GM12874 (cell line): ENCODE measurements around the gene SMC3.

Source experiments
- CTCF ChIP-seq: IDR thresholded peaks from 2 replicates; pipeline ENCODE4 v1.5.1; 2011; ENCODE audit warnings: low read depth, mild to moderate bottlenecking, control low read depth, low read length, moderate library complexity; ENCODE audit not compliant: insufficient read depth

The SMC3 gene

DNA sequence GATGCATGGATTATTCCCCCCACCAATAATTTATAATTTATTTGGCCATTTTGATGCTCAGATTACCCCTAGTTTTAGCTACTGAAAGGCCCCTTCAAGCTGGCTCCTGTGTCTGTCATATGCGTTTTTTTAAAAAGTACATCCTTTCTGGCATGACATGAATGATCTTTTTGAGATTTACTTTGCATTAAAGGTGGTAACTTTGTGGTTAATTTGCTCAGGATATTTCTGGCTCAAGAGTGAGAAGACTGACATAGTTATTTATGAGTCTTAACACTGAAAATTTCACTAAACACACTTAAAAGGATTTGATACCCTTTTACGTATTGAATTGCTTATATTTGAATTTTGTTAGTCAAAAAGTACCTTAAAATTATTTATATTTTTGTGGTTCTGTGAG is 5.4 kb downstream of the SMC3 start:
- no peak for TF ChIP-seq CTCF

- TF ChIP-seq CTCF = no peak
These were observed 6.9 kb downstream of the SMC3 start for GRCh38 chr10:110574420-110574819.

DNA sequence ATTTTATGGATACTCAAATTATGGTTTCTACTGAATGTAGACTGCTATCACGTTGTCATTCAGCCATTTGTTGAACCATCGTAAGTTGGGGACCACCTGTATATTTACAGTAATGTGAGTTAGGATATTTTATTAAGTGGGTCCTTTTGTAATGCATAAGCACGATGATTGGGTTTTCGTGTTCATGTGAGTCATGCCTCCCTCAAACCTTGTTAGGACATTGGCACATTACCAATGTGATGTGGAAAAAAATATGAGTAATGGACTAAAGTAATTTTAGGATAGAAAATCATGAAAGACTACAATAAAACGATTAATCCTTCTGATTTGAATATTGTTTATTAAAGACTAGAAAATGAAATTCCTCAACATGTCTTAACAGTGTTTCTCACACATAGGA is 8.7 kb downstream of the SMC3 start:
- TF ChIP-seq CTCF = no peak

DNA sequence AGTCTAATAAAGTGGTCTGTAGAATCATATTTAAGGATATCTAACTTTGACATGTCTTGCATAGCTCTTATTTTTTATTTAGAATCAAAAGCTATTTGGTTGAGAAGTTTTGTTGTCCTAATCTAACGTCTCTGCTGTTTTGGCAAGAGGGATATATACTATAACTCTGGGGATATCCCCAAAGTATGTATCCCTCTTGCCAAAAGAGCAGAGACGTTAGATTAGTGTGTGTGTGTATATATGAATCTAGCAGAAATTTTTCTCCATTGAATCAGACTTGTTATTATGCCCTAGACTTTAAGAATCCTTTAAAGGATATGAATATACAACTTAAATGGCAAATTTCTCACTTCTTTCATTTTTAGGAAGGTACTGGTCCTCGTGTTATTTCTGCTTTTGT is 9.6 kb downstream of the SMC3 start:
- TF ChIP-seq CTCF = no peak

GRCh38 chr10:110584006-110584405 is 16.5 kb downstream of the SMC3 start:
- TF ChIP-seq CTCF = no peak

- no peak for TF ChIP-seq CTCF
These were observed 24.3 kb downstream of the SMC3 start for GRCh38 chr10:110591760-110592159.

DNA sequence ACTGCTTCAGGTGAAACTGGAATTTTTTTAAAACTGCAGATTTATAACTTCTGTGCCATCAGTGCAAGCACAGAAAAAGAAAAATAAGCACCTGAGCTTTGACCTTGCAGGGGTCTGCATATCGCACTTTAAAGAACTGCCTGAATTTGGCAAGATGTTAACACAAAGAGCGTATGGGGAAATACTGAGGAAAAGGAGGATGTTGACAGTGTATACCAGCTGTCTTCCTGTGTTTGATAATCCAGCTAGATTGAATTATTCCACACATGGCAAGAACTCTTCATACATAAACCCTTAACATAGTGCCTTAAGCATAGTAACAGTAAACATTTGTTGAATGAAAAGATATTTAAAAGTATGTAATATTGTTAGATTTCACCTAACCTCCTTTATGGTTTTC is 30.0 kb downstream of the SMC3 start:
- no peak for TF ChIP-seq CTCF
